Raji (cell line): Measurements from ENCODE around the gene ABI1.

ENCODE experiments used
- POLR2A ChIP-seq: IDR thresholded peaks from 2 replicates; pipeline ENCODE4 v1.6.1; 2011; ENCODE audit warnings: low read depth, low read length, control low read depth; ENCODE audit not compliant: insufficient read depth

The ABI1 gene

GRCh38 chr10:26860443-26861204 is at the start of gene ABI1:
Gene ABI1, minus strand, starts transcription at chr10:26860958. Its CDS starts 95 bp downstream, at chr10:26860863.
- peak; percentile 97 for TF ChIP-seq POLR2A

GRCh38 chr10:26909753-26910152 is 49.0 kb upstream of the ABI1 start:
- TF ChIP-seq POLR2A = no peak

- TF ChIP-seq POLR2A = no peak
These were observed 42.9 kb upstream of the ABI1 start for GRCh38 chr10:26903431-26904217.

GRCh38 chr10:26890956-26891355 is 30.2 kb upstream of the ABI1 start:
- no peak for TF ChIP-seq POLR2A

GRCh38 chr10:26887611-26888215 is 27.0 kb upstream of the ABI1 start:
- no peak for TF ChIP-seq POLR2A

GRCh38 chr10:26881600-26882331 is 21.0 kb upstream of the ABI1 start:
- TF ChIP-seq POLR2A = no peak

GRCh38 chr10:26879744-26880143 is 19.0 kb upstream of the ABI1 start:
- TF ChIP-seq POLR2A = no peak

GRCh38 chr10:26870766-26871165 is 10.0 kb upstream of the ABI1 start:
- no peak for TF ChIP-seq POLR2A

GRCh38 chr10:26869528-26869927 is 8.8 kb upstream of the ABI1 start:
- no peak for TF ChIP-seq POLR2A

- no peak for TF ChIP-seq POLR2A
These were observed 2.8 kb upstream of the ABI1 start for GRCh38 chr10:26863351-26864076.

GRCh38 chr10:26861205-26861998 is 644 bp upstream of the ABI1 start:
- TF ChIP-seq POLR2A = no peak

GRCh38 chr10:26860102-26860442 is 686 bp downstream of the ABI1 start:
- no peak for TF ChIP-seq POLR2A

- no peak for TF ChIP-seq POLR2A
These were observed 1.3 kb downstream of the ABI1 start for GRCh38 chr10:26859241-26860101.

GRCh38 chr10:26858707-26859034 is 2.1 kb downstream of the ABI1 start:
- no peak for TF ChIP-seq POLR2A
